ACHN (cell line): Measurements from ENCODE around the gene VPS8.

Experiments used
- DNase-seq: peaks from one replicate; pipeline ENCODE4 v3.0.0-alpha.2; 2015
- in situ Hi-C: cut with HindIII; loops from 2 replicates; pipeline ENCODE4 v1.10.0; 2017; ENCODE audit warnings: low sequenced_read_pairs, low pct_ligation_motif_present, low pct_unique_long_range_greater_than_20kb

VPS8 gene

GRCh38 chr3:184811999-184812661 lies at the start of gene VPS8:
Gene VPS8, plus strand, starts transcription at chr3:184812166. Its CDS starts 12,467 bp downstream, at chr3:184824633.
- in situ Hi-C loops: no loop called here

GRCh38 chr3:184764191-184764590 lies 47.8 kb upstream of the VPS8 start:
- DNase-seq: no peak
- in situ Hi-C loops: no loop called here

More at GRCh38 chr3:184811999-184812661, at the start of gene VPS8:
- DNase-seq: peak; percentile 92

- in situ Hi-C loops: no loop called here
- DNase-seq: no peak
These were observed 46.8 kb upstream of the VPS8 start for GRCh38 chr3:184765047-184765729.

GRCh38 chr3:184765730-184766074 lies 46.3 kb upstream of the VPS8 start:
- DNase-seq: no peak
- in situ Hi-C loops: no loop called here

- DNase-seq: peak; percentile 62
- in situ Hi-C loops: no loop called here
These were observed 45.3 kb upstream of the VPS8 start for GRCh38 chr3:184766555-184767261.

- in situ Hi-C loops: no loop called here
- no peak for DNase-seq
These were observed 44.6 kb upstream of the VPS8 start for GRCh38 chr3:184767377-184767776.

- in situ Hi-C loops: no loop called here
- no peak for DNase-seq
These were observed 42.4 kb upstream of the VPS8 start for GRCh38 chr3:184769382-184770170.

GRCh38 chr3:184770541-184770940 lies 41.4 kb upstream of the VPS8 start:
- DNase-seq: no peak
- in situ Hi-C loops: no loop called here

GRCh38 chr3:184771301-184772127 lies 40.5 kb upstream of the VPS8 start:
- in situ Hi-C loops: no loop called here
- no peak for DNase-seq

- in situ Hi-C loops: no loop called here
- DNase-seq: no peak
These were observed 39.2 kb upstream of the VPS8 start for GRCh38 chr3:184772667-184773272.

- no peak for DNase-seq
- in situ Hi-C loops: no loop called here
These were observed 38.4 kb upstream of the VPS8 start for GRCh38 chr3:184773283-184774186.

GRCh38 chr3:184776916-184777315 lies 35.0 kb upstream of the VPS8 start:
- no peak for DNase-seq
- in situ Hi-C loops: no loop called here

GRCh38 chr3:184777566-184778356 lies 34.2 kb upstream of the VPS8 start:
- peak; percentile 88 for DNase-seq
- in situ Hi-C loops: no loop called here

GRCh38 chr3:184778426-184779332 lies 33.3 kb upstream of the VPS8 start:
- in situ Hi-C loops: no loop called here
- peak; percentile 6 for DNase-seq

- in situ Hi-C loops: no loop called here
These were observed 30.9 kb upstream of the VPS8 start for GRCh38 chr3:184780981-184781515.

More at GRCh38 chr3:184780981-184781515, 30.9 kb upstream of the VPS8 start:
- no peak for DNase-seq
